NCI-H2107 treated with DMSO at 0.1 percent for 48 hours (cell line): Measurements from ENCODE around the gene LRCH2.
"Not testable (repeated sequence)": the region's sequence is repeated elsewhere in the genome, so short reads cannot be mapped to it uniquely, and the experiment has no call there.

Experiments used
- DNase-seq: peaks from one replicate; lab custom pipeline; 2025; ENCODE audit not compliant: unreplicated experiment; lab: John Stamatoyannopoulos, UW

The LRCH2 gene

GRCh38 chrX:115214151-115214550 lies 19.7 kb downstream of the LRCH2 start:
- no peak for DNase-seq

- not testable (repeated sequence) for DNase-seq
Measured at GRCh38 chrX:115209547-115209946, 24.3 kb downstream of the LRCH2 start.

GRCh38 chrX:115204040-115204439 lies 29.9 kb downstream of the LRCH2 start:
- DNase-seq: no peak

- no peak for DNase-seq
Measured at GRCh38 chrX:115192244-115192700, 41.6 kb downstream of the LRCH2 start.

GRCh38 chrX:115191490-115192243 lies 42.2 kb downstream of the LRCH2 start:
- no peak for DNase-seq

- no peak for DNase-seq
Measured at GRCh38 chrX:115190636-115191489, 43.0 kb downstream of the LRCH2 start.

GRCh38 chrX:115189646-115190635 lies 44.0 kb downstream of the LRCH2 start:
- no peak for DNase-seq

- no peak for DNase-seq
Measured at GRCh38 chrX:115189110-115189509, 44.8 kb downstream of the LRCH2 start, which contains the start of gene RBMXL3. RBMXL3 (plus strand) TSS chrX:115189410; CDS start chrX:115189442, 32 bp downstream.

- no peak for DNase-seq
Measured at GRCh38 chrX:115183980-115184379, 49.9 kb downstream of the LRCH2 start.

GRCh38 chrX:115178473-115178872 lies 55.4 kb downstream of the LRCH2 start:
- DNase-seq: no peak

GRCh38 chrX:115177932-115178331 lies 56.0 kb downstream of the LRCH2 start:
- no peak for DNase-seq

- DNase-seq: no peak
Measured at GRCh38 chrX:115174548-115174947, 59.3 kb downstream of the LRCH2 start.

GRCh38 chrX:115173181-115173580 lies 60.7 kb downstream of the LRCH2 start:
- no peak for DNase-seq

- DNase-seq: no peak
Measured at GRCh38 chrX:115147220-115147619, 86.7 kb downstream of the LRCH2 start.

GRCh38 chrX:115142057-115142456 lies 91.8 kb downstream of the LRCH2 start:
- no peak for DNase-seq

- DNase-seq: no peak
Measured at GRCh38 chrX:115138040-115138439, 95.9 kb downstream of the LRCH2 start.

GRCh38 chrX:115134382-115134781 lies 99.5 kb downstream of the LRCH2 start:
- DNase-seq: no peak

- DNase-seq: no peak
Measured at GRCh38 chrX:115112411-115112810, 121.5 kb downstream of the LRCH2 start.

GRCh38 chrX:115098897-115099296 lies 135.0 kb downstream of the LRCH2 start:
- DNase-seq: no peak

- no peak for DNase-seq
Measured at GRCh38 chrX:115093191-115093590, 140.7 kb downstream of the LRCH2 start.

GRCh38 chrX:115089419-115089818 lies 144.5 kb downstream of the LRCH2 start:
- no peak for DNase-seq
